Mesendoderm (in vitro differentiated cells): ENCODE data around the gene MAD1L1.

Source experiments
- DNase-seq: peaks from one replicate; pipeline ENCODE4 v3.0.0; 2013
- H2AK5ac ChIP-seq: 2 replicates; pipeline ENCODE4 v1.6.1; 2013; ENCODE audit warnings: low read length, inconsistent platforms
- H2BK120ac ChIP-seq: 2 replicates; pipeline ENCODE4 v1.6.1; 2013; ENCODE audit warnings: low read depth, mild to moderate bottlenecking, low read length, moderate library complexity, mixed read lengths
- H2BK15ac ChIP-seq: replicated peaks from 2 replicates; pipeline ENCODE4 v1.6.1; 2013; ENCODE audit warnings: low read depth, mild to moderate bottlenecking, moderate library complexity
- H2BK5ac ChIP-seq: 2 replicates; pipeline ENCODE4 v1.6.1; 2013; ENCODE audit warnings: low read length, inconsistent platforms
- H3K18ac ChIP-seq: 2 replicates; pipeline ENCODE4 v1.6.1; 2013; ENCODE audit warnings: mild to moderate bottlenecking, low read length, mixed read lengths
- H3K23ac ChIP-seq: one replicate; pipeline ENCODE4 v1.6.1; 2013; ENCODE audit warnings: low read length
- H3K27ac ChIP-seq: 2 replicates; pipeline ENCODE4 v1.5.1; 2013; ENCODE audit warnings: low read depth, mild to moderate bottlenecking, inconsistent platforms, low read length, moderate library complexity
- H3K27me3 ChIP-seq: 2 replicates; pipeline ENCODE4 v1.6.1; 2013; ENCODE audit warnings: low read length, control low read depth, mild to moderate bottlenecking, inconsistent platforms; ENCODE audit not compliant: insufficient read depth, poor library complexity
- H3K36me3 ChIP-seq: 2 replicates; pipeline ENCODE4 v1.6.1; 2013; ENCODE audit warnings: low read length, inconsistent platforms; ENCODE audit not compliant: control insufficient read depth, insufficient read depth
- H3K4ac ChIP-seq: one replicate; pipeline ENCODE4 v1.6.1; 2013; ENCODE audit warnings: low read depth, mild to moderate bottlenecking, low read length, moderate library complexity
- H3K4me1 ChIP-seq: 2 replicates; pipeline ENCODE4 v1.6.1; 2013; ENCODE audit warnings: low read depth, low read length, inconsistent platforms; ENCODE audit not compliant: control insufficient read depth
- H3K4me2 ChIP-seq: 2 replicates; pipeline ENCODE4 v1.6.1; 2013; ENCODE audit warnings: low read length
- H3K4me3 ChIP-seq: 2 replicates; pipeline ENCODE4 v1.5.1; 2013; ENCODE audit warnings: mild to moderate bottlenecking, low read length
- H3K56ac ChIP-seq: one replicate; pipeline ENCODE4 v1.6.1; 2013; ENCODE audit warnings: low read length
- H3K79me1 ChIP-seq: 2 replicates; pipeline ENCODE4 v1.6.1; 2013; ENCODE audit warnings: low read length, inconsistent platforms
- H3K79me2 ChIP-seq: 2 replicates; pipeline ENCODE4 v1.6.1; 2013; ENCODE audit warnings: mild to moderate bottlenecking, low read length; ENCODE audit not compliant: control insufficient read depth, insufficient read depth
- H3K9ac ChIP-seq: 2 replicates; pipeline ENCODE4 v1.6.1; 2013; ENCODE audit warnings: low read length, inconsistent platforms
- H4K5ac ChIP-seq: one replicate; pipeline ENCODE4 v1.6.1; 2013; ENCODE audit warnings: low read length
- H4K8ac ChIP-seq: one replicate; pipeline ENCODE4 v1.6.1; 2013; ENCODE audit warnings: low read depth, mild to moderate bottlenecking, control low read depth, low read length, moderate library complexity
- WGBS: extraction: QIAGEN DNeasy Blood & Tissue Kit; methylation state at CpG from one replicate; pipeline ENCODE4 v1.1.7; 2013; ENCODE audit warnings: low lambda C conversion rate, missing lambda C conversion rate; ENCODE audit not compliant: insufficient coverage; ENCODE audit errors: extremely low coverage; 5-methylcytosine and 5-hydroxymethylcytosine counted together

The MAD1L1 gene

GRCh38 chr7:1947586-1948217 is 285.0 kb downstream of the MAD1L1 start:
- Histone ChIP-seq H3K23ac (no peak overlapping the region), H4K5ac (no peak overlapping the region), H3K4me3 (no peak overlapping the region), H4K8ac (no peak overlapping the region), H3K36me3 (no peaks in the 10 kb centered on the region), H3K27ac (no peak overlapping the region), H2BK15ac (no peak overlapping the region), H3K79me1 (no peaks in the 10 kb centered on the region), H3K18ac (no peak overlapping the region), H2AK5ac (no peak overlapping the region), H3K27me3 (no peaks in the 10 kb centered on the region), H3K56ac (no peak overlapping the region), H3K4me2 (no peak overlapping the region), H3K4ac (no peak overlapping the region), H3K4me1 (peaks cover 3% of the 10 kb centered on the region), H2BK5ac (no peak overlapping the region), H3K79me2 (no peaks in the 10 kb centered on the region), H2BK120ac (no peak overlapping the region), H3K9ac (no peak overlapping the region)
- no CpG with 5 or more reads among the region's 22 CpGs for WGBS
- no peak for DNase-seq

GRCh38 chr7:1946773-1947450 is 285.8 kb downstream of the MAD1L1 start:
- no peak overlapping the region for H2BK120ac ChIP-seq
- no peak overlapping the region for H4K5ac ChIP-seq
- no peak overlapping the region for H3K9ac ChIP-seq
- H3K4me3 ChIP-seq = no peak overlapping the region
- H3K36me3 ChIP-seq = no peaks in the 10 kb centered on the region
- H3K4me2 ChIP-seq = no peak overlapping the region
- no peak overlapping the region for H2BK15ac ChIP-seq
- no peak overlapping the region for H3K23ac ChIP-seq
- peaks cover 3% of the 10 kb centered on the region for H3K4me1 ChIP-seq
- no peak overlapping the region for H3K27ac ChIP-seq
- no peak overlapping the region for H3K18ac ChIP-seq
- DNase-seq = no peak
- no peak overlapping the region for H3K56ac ChIP-seq
- H3K79me1 ChIP-seq = no peaks in the 10 kb centered on the region
- H3K79me2 ChIP-seq = no peaks in the 10 kb centered on the region
- no peaks in the 10 kb centered on the region for H3K27me3 ChIP-seq
- H2BK5ac ChIP-seq = no peak overlapping the region
- no peak overlapping the region for H3K4ac ChIP-seq
- no CpG with 5 or more reads among the region's 27 CpGs for WGBS
- H2AK5ac ChIP-seq = no peak overlapping the region
- H4K8ac ChIP-seq = no peak overlapping the region

- no peaks in the 10 kb centered on the region for H3K79me2 ChIP-seq
- no peak overlapping the region for H4K5ac ChIP-seq
- H3K23ac ChIP-seq = no peak overlapping the region
- H2BK120ac ChIP-seq = no peak overlapping the region
- no peak overlapping the region for H3K18ac ChIP-seq
- H2AK5ac ChIP-seq = no peak overlapping the region
- DNase-seq = no peak
- no peak overlapping the region for H3K9ac ChIP-seq
- H3K4me3 ChIP-seq = no peak overlapping the region
- H3K4ac ChIP-seq = no peak overlapping the region
- H4K8ac ChIP-seq = no peak overlapping the region
- no peak overlapping the region for H3K27ac ChIP-seq
- H3K79me1 ChIP-seq = no peaks in the 10 kb centered on the region
- no CpG with 5 or more reads among the region's 23 CpGs for WGBS
- peaks cover 3% of the 10 kb centered on the region for H3K4me1 ChIP-seq
- no peak overlapping the region for H2BK5ac ChIP-seq
- H3K4me2 ChIP-seq = no peak overlapping the region
- H2BK15ac ChIP-seq = no peak overlapping the region
- no peaks in the 10 kb centered on the region for H3K27me3 ChIP-seq
- no peak overlapping the region for H3K56ac ChIP-seq
- H3K36me3 ChIP-seq = no peaks in the 10 kb centered on the region
Measured at GRCh38 chr7:1946025-1946772, 286.5 kb downstream of the MAD1L1 start.

- H2BK5ac ChIP-seq = no peak overlapping the region
- H3K56ac ChIP-seq = no peak overlapping the region
- H2BK120ac ChIP-seq = no peak overlapping the region
- no peak overlapping the region for H3K23ac ChIP-seq
- no peaks in the 10 kb centered on the region for H3K79me2 ChIP-seq
- no peak overlapping the region for H3K27ac ChIP-seq
- no peak overlapping the region for H3K4me2 ChIP-seq
- WGBS = no CpG with 5 or more reads among the region's 14 CpGs
- H4K5ac ChIP-seq = no peak overlapping the region
- no peak overlapping the region for H2AK5ac ChIP-seq
- no peak overlapping the region for H3K4me3 ChIP-seq
- H4K8ac ChIP-seq = no peak overlapping the region
- H3K18ac ChIP-seq = no peak overlapping the region
- H3K4ac ChIP-seq = no peak overlapping the region
- no peaks in the 10 kb centered on the region for H3K79me1 ChIP-seq
- no peak overlapping the region for H2BK15ac ChIP-seq
- H3K36me3 ChIP-seq = no peaks in the 10 kb centered on the region
- peaks cover 3% of the 10 kb centered on the region for H3K4me1 ChIP-seq
- no peaks in the 10 kb centered on the region for H3K27me3 ChIP-seq
- no peak for DNase-seq
- no peak overlapping the region for H3K9ac ChIP-seq
Measured at GRCh38 chr7:1945558-1945957, 287.2 kb downstream of the MAD1L1 start.

GRCh38 chr7:1944619-1945210 is 288.0 kb downstream of the MAD1L1 start:
- Histone ChIP-seq H3K36me3 (no peaks in the 10 kb centered on the region), H3K9ac (no peak overlapping the region), H3K18ac (no peak overlapping the region), H4K8ac (no peak overlapping the region), H3K4ac (no peak overlapping the region), H3K56ac (no peak overlapping the region), H3K27me3 (no peaks in the 10 kb centered on the region), H2BK15ac (no peak overlapping the region), H3K4me3 (no peak overlapping the region), H2BK120ac (no peak overlapping the region), H2AK5ac (no peak overlapping the region), H3K79me1 (no peaks in the 10 kb centered on the region), H3K4me1 (peaks cover 3% of the 10 kb centered on the region), H3K4me2 (no peak overlapping the region), H3K23ac (no peak overlapping the region), H4K5ac (no peak overlapping the region), H3K79me2 (no peaks in the 10 kb centered on the region), H2BK5ac (no peak overlapping the region), H3K27ac (no peak overlapping the region)
- no peak for DNase-seq
- no CpG with 5 or more reads among the region's 21 CpGs for WGBS
